ENCODE results near the gene FAM149A.

DNA sequence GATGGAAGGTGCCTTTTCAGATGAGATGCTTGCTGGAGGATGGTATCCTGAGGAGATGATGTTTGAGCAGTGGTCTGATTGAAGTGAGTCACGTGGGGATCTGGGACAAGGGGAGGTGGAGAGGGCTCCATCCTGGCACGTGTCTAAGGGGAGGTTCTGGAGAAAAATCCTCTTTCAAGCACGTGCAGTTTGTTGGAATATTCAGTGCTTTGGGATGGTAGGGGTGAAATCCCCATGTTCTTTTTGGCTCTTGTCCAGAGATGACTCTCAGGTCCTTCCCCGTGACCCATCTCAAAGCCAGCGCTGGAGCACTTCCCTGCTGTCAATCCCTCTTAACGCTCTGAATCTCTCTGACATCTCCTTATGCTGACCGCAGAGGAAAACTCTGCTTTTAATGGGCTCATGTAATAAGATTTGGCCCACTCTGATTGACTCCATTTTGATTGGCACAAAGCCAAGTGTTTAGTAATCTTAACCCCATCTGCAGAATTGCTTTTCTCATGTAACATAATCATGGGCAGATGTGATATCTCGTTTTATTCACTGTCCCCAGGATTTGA is 112.0 kb downstream of the FAM149A start:
- no peak for TF ChIP-seq POLR2A (IDR thresholded peaks at IDR 0.05)
- TF ChIP-seq, protein P1, sequence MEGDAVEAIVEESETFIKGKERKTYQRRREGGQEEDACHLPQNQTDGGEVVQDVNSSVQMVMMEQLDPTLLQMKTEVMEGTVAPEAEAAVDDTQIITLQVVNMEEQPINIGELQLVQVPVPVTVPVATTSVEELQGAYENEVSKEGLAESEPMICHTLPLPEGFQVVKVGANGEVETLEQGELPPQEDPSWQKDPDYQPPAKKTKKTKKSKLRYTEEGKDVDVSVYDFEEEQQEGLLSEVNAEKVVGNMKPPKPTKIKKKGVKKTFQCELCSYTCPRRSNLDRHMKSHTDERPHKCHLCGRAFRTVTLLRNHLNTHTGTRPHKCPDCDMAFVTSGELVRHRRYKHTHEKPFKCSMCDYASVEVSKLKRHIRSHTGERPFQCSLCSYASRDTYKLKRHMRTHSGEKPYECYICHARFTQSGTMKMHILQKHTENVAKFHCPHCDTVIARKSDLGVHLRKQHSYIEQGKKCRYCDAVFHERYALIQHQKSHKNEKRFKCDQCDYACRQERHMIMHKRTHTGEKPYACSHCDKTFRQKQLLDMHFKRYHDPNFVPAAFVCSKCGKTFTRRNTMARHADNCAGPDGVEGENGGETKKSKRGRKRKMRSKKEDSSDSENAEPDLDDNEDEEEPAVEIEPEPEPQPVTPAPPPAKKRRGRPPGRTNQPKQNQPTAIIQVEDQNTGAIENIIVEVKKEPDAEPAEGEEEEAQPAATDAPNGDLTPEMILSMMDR (IDR thresholded peaks at IDR 0.05 in 4 of 5, conservative IDR thresholded peaks at IDR 0.05 in 1 of 5): no peak
